Body of pancreas (tissue), 4 donors: ENCODE results near the gene ACKR2.

Source experiments
- CTCF ChIP-seq, 7 experiments: fragments of 450-650 bp in 4 of 7; fragments of 200-600 bp in 3 of 7; sonication (generic) in 3 of 7; IDR thresholded peaks; one replicate each; pipeline ENCODE4 v1.5.1; 2016 to 2019; ENCODE audit warnings: antibody characterized with exemption in 7 of 7
- POLR2A ChIP-seq, 3 donors: fragments of 450-650 bp; IDR thresholded peaks; one replicate each; pipeline ENCODE4 v1.6.1; 2016; ENCODE audit warnings: antibody characterized with exemption in 3 of 3, mild to moderate bottlenecking in 2 of 3

- TF ChIP-seq CTCF (IDR thresholded peaks at IDR 0.05) (no peak), POLR2A (IDR thresholded peaks at IDR 0.05) (no peak)
Observed at GRCh38 chr3:42763021-42763420, 46.2 kb upstream of the ACKR2 start.
